ENCODE data around the gene ZBTB4.

The ZBTB4 gene

GRCh38 chr17:7479213-7480088 lies at the start of gene ZBTB4:
Gene ZBTB4 (minus strand): TSS chr17:7479631. CDS start chr17:7466801, 12,830 bp downstream.
- no peak for DNase-seq (ENCODE audit: low read depth, low spot score)

- DNase-seq (ENCODE audit: low read depth, low spot score) = no peak
These were observed 49.4 kb upstream of the ZBTB4 start for GRCh38 chr17:7528842-7529241.

GRCh38 chr17:7523033-7523432 lies 43.6 kb upstream of the ZBTB4 start:
- no peak for DNase-seq (ENCODE audit: low read depth, low spot score)

GRCh38 chr17:7515911-7516610 lies 36.6 kb upstream of the ZBTB4 start:
- no peak for DNase-seq (ENCODE audit: low read depth, low spot score)

GRCh38 chr17:7513850-7514419 lies 34.5 kb upstream of the ZBTB4 start:
- DNase-seq (ENCODE audit: low read depth, low spot score) = no peak

GRCh38 chr17:7512824-7513540 lies 33.6 kb upstream of the ZBTB4 start:
- no peak for DNase-seq (ENCODE audit: low read depth, low spot score)

GRCh38 chr17:7512105-7512504 lies 32.7 kb upstream of the ZBTB4 start:
- no peak for DNase-seq (ENCODE audit: low read depth, low spot score)

GRCh38 chr17:7511108-7511507 lies 31.7 kb upstream of the ZBTB4 start:
- no peak for DNase-seq (ENCODE audit: low read depth, low spot score)

GRCh38 chr17:7509937-7510336 lies 30.5 kb upstream of the ZBTB4 start:
- DNase-seq (ENCODE audit: low read depth, low spot score) = no peak

GRCh38 chr17:7508846-7509245 lies 29.4 kb upstream of the ZBTB4 start:
- DNase-seq (ENCODE audit: low read depth, low spot score) = no peak

GRCh38 chr17:7508145-7508544 lies 28.7 kb upstream of the ZBTB4 start:
- DNase-seq (ENCODE audit: low read depth, low spot score) = no peak

GRCh38 chr17:7503521-7503920 lies 24.1 kb upstream of the ZBTB4 start:
- no peak for DNase-seq (ENCODE audit: low read depth, low spot score)

GRCh38 chr17:7502987-7503386 lies 23.6 kb upstream of the ZBTB4 start:
- no peak for DNase-seq (ENCODE audit: low read depth, low spot score)

GRCh38 chr17:7502171-7502847 lies 22.9 kb upstream of the ZBTB4 start:
- no peak for DNase-seq (ENCODE audit: low read depth, low spot score)

- no peak for DNase-seq (ENCODE audit: low read depth, low spot score)
These were observed 22.3 kb upstream of the ZBTB4 start for GRCh38 chr17:7501729-7502128.

- no peak for DNase-seq (ENCODE audit: low read depth, low spot score)
These were observed 19.7 kb upstream of the ZBTB4 start for GRCh38 chr17:7499161-7499560.

- DNase-seq (ENCODE audit: low read depth, low spot score) = no peak
These were observed 18.2 kb upstream of the ZBTB4 start for GRCh38 chr17:7497636-7498035.

GRCh38 chr17:7497228-7497627 lies 17.8 kb upstream of the ZBTB4 start:
- DNase-seq (ENCODE audit: low read depth, low spot score) = no peak

GRCh38 chr17:7496470-7497183 lies 17.2 kb upstream of the ZBTB4 start:
- DNase-seq (ENCODE audit: low read depth, low spot score) = no peak

- no peak for DNase-seq (ENCODE audit: low read depth, low spot score)
These were observed 16.5 kb upstream of the ZBTB4 start for GRCh38 chr17:7495906-7496434.

All from brain pericyte (primary cell).